HCT116 (cell line): ENCODE results near the gene UBIAD1.

Experiments used
- CEBPB ChIP-seq: IDR thresholded peaks from 2 replicates; pipeline ENCODE4 v1.6.1; 2012; ENCODE audit warnings: low read depth
- CTCF ChIP-seq, 3 experiments: fragments of 200-600 bp in 1 of 3; sonication (generic) in 1 of 3; IDR thresholded peaks in 2 of 3; conservative IDR thresholded peaks in 1 of 3; 2 replicates each; pipeline ENCODE4 v1.5.1; 2012 to 2017; ENCODE audit warnings: low read depth in 2 of 3, low read length in 2 of 3, antibody characterized with exemption in 1 of 3, borderline replicate concordance in 1 of 3, control low read depth in 1 of 3, mild to moderate bottlenecking in 1 of 3, mixed read lengths in 1 of 3, mixed run types in 1 of 3, moderate library complexity in 1 of 3; ENCODE audit not compliant: insufficient read depth in 1 of 3
- EGR1 ChIP-seq: IDR thresholded peaks from 2 replicates; pipeline ENCODE4 v1.6.1; 2012; ENCODE audit warnings: low read depth
- EZH2 ChIP-seq: fragments of 200-600 bp; sonication (generic); IDR thresholded peaks from 2 replicates; pipeline ENCODE4 v1.6.1; 2017; ENCODE audit warnings: antibody characterized with exemption, mixed run types
- JUND ChIP-seq: IDR thresholded peaks from 2 replicates; pipeline ENCODE4 v1.6.1; 2012
- POLR2A ChIP-seq: IDR thresholded peaks from 2 replicates; pipeline ENCODE4 v1.7.0; 2011; ENCODE audit warnings: borderline replicate concordance; ENCODE audit not compliant: insufficient read depth, insufficient read length; ENCODE audit errors: extremely low read depth
- RAD21 ChIP-seq: IDR thresholded peaks from 2 replicates; pipeline ENCODE4 v1.6.1; 2012; ENCODE audit warnings: low read depth, mild to moderate bottlenecking
- REST ChIP-seq: IDR thresholded peaks from 2 replicates; pipeline ENCODE4 v1.6.1; 2012; ENCODE audit warnings: low read depth
- SP1 ChIP-seq: IDR thresholded peaks from 2 replicates; pipeline ENCODE4 v1.6.1; 2012; ENCODE audit warnings: low read depth
- SRF ChIP-seq: IDR thresholded peaks from 2 replicates; pipeline ENCODE4 v1.6.1; 2012; ENCODE audit warnings: low read depth
- ZFX ChIP-seq: fragments of 450-650 bp; IDR thresholded peaks from 2 replicates; pipeline ENCODE4 v1.6.1; 2017
- ZNF274 ChIP-seq: fragments of 200-500 bp; sonication (Bioruptor generic); IDR thresholded peaks from 2 replicates; pipeline ENCODE4 v1.6.1; 2014; ENCODE audit warnings: mild to moderate bottlenecking, low read depth, low read length, inconsistent platforms

GRCh38 chr1:11256299-11256698, 16.7 kb upstream of the UBIAD1 start:
- TF ChIP-seq EGR1 (no peak), POLR2A (no peak), CTCF (IDR thresholded peaks at IDR 0.05 in 2 of 3, conservative IDR thresholded peaks at IDR 0.05 in 1 of 3; ENCODE audit: borderline replicate concordance in 1 of 3, insufficient read depth in 1 of 3, low read depth in 2 of 3, low read length in 2 of 3) (no peak), EZH2 (no peak), REST (no peak), JUND (no peak), CEBPB (no peak), RAD21 (no peak), ZNF274 (no peak), ZFX (no peak), SRF (no peak), SP1 (no peak)
